Measurements from ENCODE around the gene RAB37.
A peak's percentile ranks its signal among the peaks of the same experiment; 100 is the strongest.

Gene RAB37

DNA sequence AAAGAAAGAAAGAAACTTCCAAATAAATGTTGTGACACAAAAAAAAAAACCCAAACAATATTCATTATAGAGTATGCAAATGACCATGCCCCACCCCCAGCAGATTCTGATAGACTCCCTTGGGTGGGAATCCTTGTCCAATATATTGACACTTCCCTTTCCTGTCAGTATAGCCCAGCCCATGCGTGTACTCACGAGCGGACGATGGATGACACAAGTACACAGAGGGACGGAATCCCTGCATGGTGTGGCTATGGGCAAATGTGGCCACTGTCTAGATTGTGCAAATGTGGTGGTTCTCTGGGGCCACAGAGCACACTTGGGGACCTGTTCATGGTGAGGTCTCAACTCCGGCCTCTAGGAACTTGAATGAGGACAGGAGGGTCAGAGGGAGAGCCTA lies 3.1 kb downstream of the RAB37 start:
- Histone ChIP-seq H3K9me2 (replicated peaks; ENCODE audit: low read depth, low read length) (no peaks in the 10 kb centered on the region), H3K9me3 (ENCODE audit: insufficient read depth, low read depth, low read length) (no peaks in the 10 kb centered on the region), H3K36me3 (ENCODE audit: insufficient read depth, low read length) (no peaks in the 10 kb centered on the region), H2AFZ (ENCODE audit: low read length) (no peak overlapping the region), H3K9ac (ENCODE audit: low read depth, low read length, poor library complexity, severe bottlenecking) (peak overlapping the region; percentile 77), H3K4me2 (ENCODE audit: low read depth, low read length, poor library complexity, severe bottlenecking) (peak overlapping the region; percentile 78), H3K27me3 (ENCODE audit: insufficient read depth, low read length, poor library complexity, severe bottlenecking) (no peaks in the 10 kb centered on the region), H3K4me1 (ENCODE audit: insufficient read depth, low read length, poor library complexity, severe bottlenecking) (peaks cover 68% of the 10 kb centered on the region), H3F3A (ENCODE audit: low read depth) (peaks cover 15% of the 10 kb centered on the region; the same call in 1 of the 2 replicates), H4K20me1 (ENCODE audit: insufficient read depth, low read length, poor library complexity, severe bottlenecking) (no peaks in the 10 kb centered on the region), H3K79me2 (ENCODE audit: insufficient read depth, low read length) (peaks cover 58% of the 10 kb centered on the region), H3K4me3 (ENCODE audit: low read length, poor library complexity, severe bottlenecking) (no peak overlapping the region)
- TF ChIP-seq, protein P1, sequence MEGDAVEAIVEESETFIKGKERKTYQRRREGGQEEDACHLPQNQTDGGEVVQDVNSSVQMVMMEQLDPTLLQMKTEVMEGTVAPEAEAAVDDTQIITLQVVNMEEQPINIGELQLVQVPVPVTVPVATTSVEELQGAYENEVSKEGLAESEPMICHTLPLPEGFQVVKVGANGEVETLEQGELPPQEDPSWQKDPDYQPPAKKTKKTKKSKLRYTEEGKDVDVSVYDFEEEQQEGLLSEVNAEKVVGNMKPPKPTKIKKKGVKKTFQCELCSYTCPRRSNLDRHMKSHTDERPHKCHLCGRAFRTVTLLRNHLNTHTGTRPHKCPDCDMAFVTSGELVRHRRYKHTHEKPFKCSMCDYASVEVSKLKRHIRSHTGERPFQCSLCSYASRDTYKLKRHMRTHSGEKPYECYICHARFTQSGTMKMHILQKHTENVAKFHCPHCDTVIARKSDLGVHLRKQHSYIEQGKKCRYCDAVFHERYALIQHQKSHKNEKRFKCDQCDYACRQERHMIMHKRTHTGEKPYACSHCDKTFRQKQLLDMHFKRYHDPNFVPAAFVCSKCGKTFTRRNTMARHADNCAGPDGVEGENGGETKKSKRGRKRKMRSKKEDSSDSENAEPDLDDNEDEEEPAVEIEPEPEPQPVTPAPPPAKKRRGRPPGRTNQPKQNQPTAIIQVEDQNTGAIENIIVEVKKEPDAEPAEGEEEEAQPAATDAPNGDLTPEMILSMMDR (conservative IDR thresholded peaks at IDR 0.05; ENCODE audit: low read length): no peak
- TF ChIP-seq EZH2phosphoT487 (IDR thresholded peaks at IDR 0.05; ENCODE audit: borderline replicate concordance): no peak

DNA sequence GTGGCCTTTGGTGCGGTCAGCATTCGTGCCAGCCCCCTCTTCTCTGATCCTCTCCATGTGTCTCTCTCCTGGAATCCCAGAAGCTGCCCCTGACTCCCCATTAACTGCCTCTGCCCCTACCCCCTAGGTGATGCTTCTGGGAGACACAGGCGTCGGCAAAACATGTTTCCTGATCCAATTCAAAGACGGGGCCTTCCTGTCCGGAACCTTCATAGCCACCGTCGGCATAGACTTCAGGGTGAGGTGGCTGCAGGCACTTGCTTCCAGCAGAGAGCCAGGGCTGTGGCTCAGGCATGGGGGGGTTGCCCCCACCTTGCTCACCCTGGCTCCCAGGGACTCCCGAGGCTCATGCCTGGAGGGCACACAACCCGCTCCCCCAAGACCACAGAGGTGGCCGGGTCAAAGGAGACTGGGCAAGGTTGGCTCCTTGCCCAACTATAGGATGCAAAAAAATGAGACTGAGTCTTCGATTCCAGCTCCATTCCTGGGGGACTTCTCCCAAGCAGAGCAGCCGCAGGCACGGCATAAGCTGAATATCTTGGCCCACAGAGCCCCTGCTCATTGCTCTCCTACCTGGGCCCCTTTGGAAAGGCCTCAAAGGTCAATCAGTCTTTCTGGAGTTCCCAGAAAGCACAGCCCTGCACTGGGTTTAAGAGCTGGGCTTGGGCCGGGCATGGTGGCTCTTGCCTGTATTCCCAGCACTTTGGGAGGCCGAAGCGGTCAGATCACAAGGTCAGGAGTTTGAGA lies 3.8 kb downstream of the RAB37 start:
- no peak for TF ChIP-seq EZH2phosphoT487 (IDR thresholded peaks at IDR 0.05; ENCODE audit: borderline replicate concordance)
- TF ChIP-seq, protein P1 (conservative IDR thresholded peaks at IDR 0.05; ENCODE audit: low read length): no peak
- no peaks in the 10 kb centered on the region for H3K27me3 ChIP-seq (ENCODE audit: insufficient read depth, low read length, poor library complexity, severe bottlenecking)
- H2AFZ ChIP-seq (ENCODE audit: low read length): no peak overlapping the region
- H3K36me3 ChIP-seq (ENCODE audit: insufficient read depth, low read length): no peaks in the 10 kb centered on the region
- no peaks in the 10 kb centered on the region for H4K20me1 ChIP-seq (ENCODE audit: insufficient read depth, low read length, poor library complexity, severe bottlenecking)
- no peaks in the 10 kb centered on the region for H3K9me3 ChIP-seq (ENCODE audit: insufficient read depth, low read depth, low read length)
- no peaks in the 10 kb centered on the region for H3K9me2 ChIP-seq (replicated peaks; ENCODE audit: low read depth, low read length)
- H3K9ac ChIP-seq (ENCODE audit: low read depth, low read length, poor library complexity, severe bottlenecking): peak overlapping the region; percentile 77
- H3K79me2 ChIP-seq (ENCODE audit: insufficient read depth, low read length): peaks cover 58% of the 10 kb centered on the region
- peak overlapping the region; percentile 5 for H3K4me3 ChIP-seq (ENCODE audit: low read length, poor library complexity, severe bottlenecking)
- peak overlapping the region; percentile 78 for H3K4me2 ChIP-seq (ENCODE audit: low read depth, low read length, poor library complexity, severe bottlenecking)
- H3F3A ChIP-seq (ENCODE audit: low read depth): peaks cover 15% of the 10 kb centered on the region; the same call in 1 of the 2 replicates
- H3K4me1 ChIP-seq (ENCODE audit: insufficient read depth, low read length, poor library complexity, severe bottlenecking): peaks cover 67% of the 10 kb centered on the region

DNA sequence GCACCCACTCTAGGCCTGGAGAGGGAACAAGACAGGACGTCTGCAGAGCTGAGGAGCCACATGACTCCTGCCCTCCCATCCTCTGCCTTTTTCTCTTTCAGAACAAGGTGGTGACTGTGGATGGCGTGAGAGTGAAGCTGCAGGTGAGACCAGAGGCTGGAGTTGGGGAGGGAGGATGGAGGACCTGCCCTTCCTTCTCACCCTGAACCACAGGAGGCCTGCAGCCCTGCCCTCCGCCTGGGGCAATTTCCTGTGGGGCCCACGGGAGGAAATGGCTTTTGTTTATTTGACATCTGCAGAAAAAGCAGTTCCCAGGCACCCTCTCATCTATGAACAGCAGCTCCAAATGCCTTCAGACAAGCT lies 5.1 kb downstream of the RAB37 start:
- H3K4me1 ChIP-seq (ENCODE audit: insufficient read depth, low read length, poor library complexity, severe bottlenecking): peaks cover 77% of the 10 kb centered on the region
- peak overlapping the region; percentile 78 for H3K4me2 ChIP-seq (ENCODE audit: low read depth, low read length, poor library complexity, severe bottlenecking)
- H3K9me3 ChIP-seq (ENCODE audit: insufficient read depth, low read depth, low read length): no peaks in the 10 kb centered on the region
- no peak overlapping the region for H2AFZ ChIP-seq (ENCODE audit: low read length)
- TF ChIP-seq EZH2phosphoT487 (IDR thresholded peaks at IDR 0.05; ENCODE audit: borderline replicate concordance): no peak
- TF ChIP-seq, protein P1 (conservative IDR thresholded peaks at IDR 0.05; ENCODE audit: low read length): no peak
- peaks cover 23% of the 10 kb centered on the region; the same call in 1 of the 2 replicates for H3F3A ChIP-seq (ENCODE audit: low read depth)
- no peaks in the 10 kb centered on the region for H3K27me3 ChIP-seq (ENCODE audit: insufficient read depth, low read length, poor library complexity, severe bottlenecking)
- H3K4me3 ChIP-seq (ENCODE audit: low read length, poor library complexity, severe bottlenecking): peak overlapping the region; percentile 62
- no peaks in the 10 kb centered on the region for H4K20me1 ChIP-seq (ENCODE audit: insufficient read depth, low read length, poor library complexity, severe bottlenecking)
- no peaks in the 10 kb centered on the region for H3K36me3 ChIP-seq (ENCODE audit: insufficient read depth, low read length)
- H3K79me2 ChIP-seq (ENCODE audit: insufficient read depth, low read length): peaks cover 62% of the 10 kb centered on the region
- peak overlapping the region; percentile 77 for H3K9ac ChIP-seq (ENCODE audit: low read depth, low read length, poor library complexity, severe bottlenecking)
- H3K9me2 ChIP-seq (replicated peaks; ENCODE audit: low read depth, low read length): no peaks in the 10 kb centered on the region

Measured in Loucy (cell line).